Bronchial epithelial cell (primary cell): ENCODE measurements around the gene MCM5. TPM values are rescaled to one million over a fixed set of nuclear protein-coding genes. Genes with fewer than 3 reads are reported as not detected.

Experiments
- DNase-seq: peaks from one replicate; pipeline ENCODE4 v3.0.0-alpha.2; 2010; ENCODE audit warnings: low read depth
- FAIRE-seq: peaks from 2 replicates; lab custom pipeline; 2011; peaks lifted over from hg19 to GRCh38; lab: Jason Lieb, UNC
- H3K27me3 ChIP-seq: 2 replicates; pipeline ENCODE4 v1.5.1; 2011; ENCODE audit warnings: low read length; ENCODE audit not compliant: control insufficient read depth, insufficient read depth
- H3K36me3 ChIP-seq: 2 replicates; pipeline ENCODE4 v1.5.1; 2011; ENCODE audit warnings: low read length; ENCODE audit not compliant: control insufficient read depth, insufficient read depth
- H3K4me3 ChIP-seq: 2 replicates; pipeline ENCODE4 v1.5.1; 2011; ENCODE audit warnings: mild to moderate bottlenecking, low read depth, low read length, control low read depth
- total RNA-seq: library from RNA; depleted of rRNA; stranded (reverse); fragments of >200 nt; gene quantifications from 2 replicates; pipeline ENCODE4 v1.2.1, GENCODE V29; 2014
- TF ChIP-seq, protein P1 (sequence below): IDR thresholded peaks from 2 replicates; pipeline ENCODE4 v1.5.1; 2011; ENCODE audit warnings: mild to moderate bottlenecking, moderate library complexity, low read length, control low read depth, inconsistent platforms; ENCODE audit not compliant: insufficient read depth, severe bottlenecking

Gene MCM5
- total RNA-seq, 1 donor from 2014 or later, result 6.6 TPM

DNA sequence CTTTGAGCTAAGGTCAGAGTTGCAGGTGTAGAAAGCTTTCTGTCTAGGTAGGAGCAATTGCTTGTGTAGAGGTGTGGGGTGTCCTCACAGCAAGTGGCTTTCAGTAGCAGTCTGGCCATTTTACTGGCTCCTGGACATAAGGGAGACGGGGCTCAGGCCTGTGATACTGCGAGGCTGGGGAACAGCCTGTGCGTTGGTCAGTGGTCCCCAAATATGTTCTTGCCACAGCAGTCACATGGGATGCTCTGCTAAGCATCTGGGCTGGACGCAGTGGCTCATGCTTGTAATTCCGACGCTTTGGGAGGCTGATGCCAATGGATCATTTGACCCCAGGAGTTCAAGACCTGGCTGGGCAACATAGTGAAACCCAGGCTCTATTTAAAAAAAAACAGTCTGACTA, 1.9 kb downstream of the MCM5 start:
- Histone ChIP-seq H3K4me3 (no peak overlapping the region), H3K36me3 (peaks cover 5% of the 10 kb centered on the region)
- TF ChIP-seq, protein P1, sequence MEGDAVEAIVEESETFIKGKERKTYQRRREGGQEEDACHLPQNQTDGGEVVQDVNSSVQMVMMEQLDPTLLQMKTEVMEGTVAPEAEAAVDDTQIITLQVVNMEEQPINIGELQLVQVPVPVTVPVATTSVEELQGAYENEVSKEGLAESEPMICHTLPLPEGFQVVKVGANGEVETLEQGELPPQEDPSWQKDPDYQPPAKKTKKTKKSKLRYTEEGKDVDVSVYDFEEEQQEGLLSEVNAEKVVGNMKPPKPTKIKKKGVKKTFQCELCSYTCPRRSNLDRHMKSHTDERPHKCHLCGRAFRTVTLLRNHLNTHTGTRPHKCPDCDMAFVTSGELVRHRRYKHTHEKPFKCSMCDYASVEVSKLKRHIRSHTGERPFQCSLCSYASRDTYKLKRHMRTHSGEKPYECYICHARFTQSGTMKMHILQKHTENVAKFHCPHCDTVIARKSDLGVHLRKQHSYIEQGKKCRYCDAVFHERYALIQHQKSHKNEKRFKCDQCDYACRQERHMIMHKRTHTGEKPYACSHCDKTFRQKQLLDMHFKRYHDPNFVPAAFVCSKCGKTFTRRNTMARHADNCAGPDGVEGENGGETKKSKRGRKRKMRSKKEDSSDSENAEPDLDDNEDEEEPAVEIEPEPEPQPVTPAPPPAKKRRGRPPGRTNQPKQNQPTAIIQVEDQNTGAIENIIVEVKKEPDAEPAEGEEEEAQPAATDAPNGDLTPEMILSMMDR, result no peak

DNA sequence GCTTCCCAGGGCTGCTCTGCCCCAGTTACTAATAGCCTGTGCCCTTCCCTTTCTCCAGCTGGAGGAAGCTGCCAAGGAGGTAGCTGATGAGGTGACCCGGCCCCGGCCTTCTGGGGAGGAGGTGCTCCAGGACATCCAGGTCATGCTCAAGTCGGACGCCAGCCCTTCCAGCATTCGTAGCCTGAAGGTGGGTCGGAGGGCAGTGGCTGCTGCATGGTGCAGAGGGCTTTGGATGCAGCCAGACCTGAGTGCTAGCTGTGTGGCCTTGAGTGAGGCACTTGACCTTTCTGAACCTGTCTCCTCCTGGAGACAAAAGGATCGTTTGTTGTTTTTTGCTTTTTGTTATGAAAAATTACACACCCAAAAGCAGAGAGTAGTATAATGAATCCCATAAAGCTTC, 3.4 kb downstream of the MCM5 start:
- TF ChIP-seq, protein P1, result no peak
- Histone ChIP-seq H3K27me3 (no peaks in the 10 kb centered on the region), H3K4me3 (no peak overlapping the region), H3K36me3 (peaks cover 8% of the 10 kb centered on the region)
- DNase-seq (no peak), FAIRE-seq (no peak)

More for the DNA sequence above, 1.9 kb downstream of the MCM5 start:
- no peak for FAIRE-seq
- no peak for DNase-seq
- no peaks in the 10 kb centered on the region for H3K27me3 ChIP-seq

DNA sequence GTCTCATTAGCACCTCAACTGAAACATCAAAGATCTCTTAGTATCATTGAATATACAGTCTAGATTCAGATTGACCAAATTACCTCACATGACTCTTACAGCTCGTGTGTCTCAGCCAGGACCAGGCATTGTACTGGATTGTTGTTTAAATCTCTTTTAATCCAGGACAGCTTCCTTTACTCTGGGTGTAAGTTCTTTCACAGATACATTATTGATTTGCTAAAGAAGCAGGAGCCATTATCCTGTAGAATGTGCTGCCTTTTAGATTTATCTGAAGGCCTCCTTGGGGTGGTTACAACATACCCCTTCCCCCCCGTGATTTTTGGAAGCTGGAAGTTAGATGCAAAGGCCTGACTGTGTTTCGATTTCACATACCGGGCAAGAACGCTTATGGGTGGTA, 4.2 kb downstream of the MCM5 start:
- DNase-seq, result no peak
- Histone ChIP-seq H3K36me3 (peaks cover 8% of the 10 kb centered on the region), H3K27me3 (no peaks in the 10 kb centered on the region), H3K4me3 (no peak overlapping the region)
- TF ChIP-seq, protein P1, result no peak
- FAIRE-seq, result no peak

DNA sequence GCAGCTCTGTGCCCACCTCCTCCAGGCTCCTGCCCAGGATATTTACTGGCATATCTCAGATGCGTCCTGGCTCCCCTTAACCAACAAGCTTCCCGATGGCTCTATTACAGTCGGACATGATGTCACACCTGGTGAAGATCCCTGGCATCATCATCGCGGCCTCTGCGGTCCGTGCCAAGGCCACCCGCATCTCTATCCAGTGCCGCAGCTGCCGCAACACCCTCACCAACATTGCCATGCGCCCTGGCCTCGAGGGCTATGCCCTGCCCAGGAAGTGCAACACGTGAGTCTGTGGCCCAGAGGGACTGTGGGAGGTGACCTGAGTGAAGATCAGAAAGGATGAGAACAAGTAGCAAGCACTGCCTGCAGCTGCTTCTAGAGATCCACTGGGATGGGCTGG, 6.5 kb downstream of the MCM5 start:
- H3K27me3 ChIP-seq, result no peaks in the 10 kb centered on the region
- FAIRE-seq (no peak), DNase-seq (no peak)
- peaks cover 13% of the 10 kb centered on the region for H3K36me3 ChIP-seq
- no peak overlapping the region for H3K4me3 ChIP-seq
- TF ChIP-seq, protein P1, result no peak

DNA sequence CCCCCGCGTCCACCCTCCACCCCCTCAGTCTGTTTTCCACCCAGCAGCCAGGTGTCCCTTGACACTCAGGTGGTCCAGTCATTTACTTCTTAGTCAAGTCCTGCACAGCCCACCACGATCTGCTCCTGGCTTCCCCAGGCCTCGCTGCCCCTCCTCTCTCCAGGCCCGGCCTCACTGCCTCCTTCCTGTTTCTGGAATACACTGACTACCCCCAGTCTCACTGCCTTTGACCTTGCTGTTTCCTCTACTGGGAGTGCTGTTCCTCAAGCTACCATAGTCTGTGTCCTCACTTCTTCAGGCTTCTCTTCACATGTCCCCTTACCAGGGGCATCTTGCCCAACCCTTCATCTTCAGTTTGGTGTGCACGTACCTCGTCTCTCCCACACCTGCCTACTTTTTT, 7.4 kb downstream of the MCM5 start:
- Histone ChIP-seq H3K36me3 (peaks cover 13% of the 10 kb centered on the region), H3K27me3 (no peaks in the 10 kb centered on the region), H3K4me3 (no peak overlapping the region)
- TF ChIP-seq, protein P1, result no peak
- FAIRE-seq (no peak), DNase-seq (no peak)
